KMS-11 (cell line): Measurements from ENCODE around the gene PTPN5.

ENCODE experiments used
- H2AFZ ChIP-seq: fragments of 200-600 bp; sonication (generic); 2 replicates; pipeline ENCODE4 v1.6.1; 2016; ENCODE audit warnings: antibody characterized with exemption, mixed run types, low read depth
- H3K27ac ChIP-seq: fragments of 200-600 bp; sonication (generic); 2 replicates; pipeline ENCODE4 v1.6.1; 2016; ENCODE audit warnings: mild to moderate bottlenecking, mixed run types
- H3K27me3 ChIP-seq: fragments of 200-600 bp; sonication (generic); 2 replicates; pipeline ENCODE4 v1.6.1; 2017; ENCODE audit warnings: mild to moderate bottlenecking, low read depth, mixed run types, moderate library complexity; ENCODE audit not compliant: insufficient read depth
- H3K36me3 ChIP-seq: fragments of 200-600 bp; sonication (generic); 2 replicates; pipeline ENCODE4 v1.6.1; 2017; ENCODE audit warnings: mild to moderate bottlenecking, mixed run types; ENCODE audit not compliant: insufficient read depth
- H3K4me1 ChIP-seq: fragments of 200-600 bp; sonication (generic); 2 replicates; pipeline ENCODE4 v1.6.1; 2016; ENCODE audit warnings: mild to moderate bottlenecking, low read depth, mixed run types; ENCODE audit not compliant: poor library complexity, severe bottlenecking
- H3K4me2 ChIP-seq: fragments of 200-600 bp; sonication (generic); 2 replicates; pipeline ENCODE4 v1.7.0; 2016; ENCODE audit warnings: mild to moderate bottlenecking, mixed run types
- H3K4me3 ChIP-seq: fragments of 200-600 bp; sonication (generic); IDR thresholded peaks from 2 replicates; pipeline ENCODE4 v1.6.1; 2017; ENCODE audit warnings: low read depth, low read length, mixed read lengths; ENCODE audit not compliant: insufficient read depth
- H3K79me2 ChIP-seq: fragments of 200-600 bp; sonication (generic); 2 replicates; pipeline ENCODE4 v1.6.1; 2016; ENCODE audit warnings: low read depth, mixed run types; ENCODE audit not compliant: insufficient read depth
- H3K9ac ChIP-seq: fragments of 200-600 bp; sonication (generic); 2 replicates; pipeline ENCODE4 v1.6.1; 2016; ENCODE audit warnings: mild to moderate bottlenecking, mixed run types
- H4K20me1 ChIP-seq: fragments of 200-600 bp; sonication (generic); 2 replicates; pipeline ENCODE4 v1.6.1; 2016; ENCODE audit warnings: mild to moderate bottlenecking, mixed run types; ENCODE audit not compliant: insufficient read depth
- CTCF ChIP-seq: fragments of 200-600 bp; sonication (generic); conservative IDR thresholded peaks from 2 replicates; pipeline ENCODE4 v1.6.1; 2017; ENCODE audit warnings: low read depth, mild to moderate bottlenecking, antibody characterized with exemption, low read length, moderate library complexity, mixed read lengths

The PTPN5 gene

GRCh38 chr11:18775492-18776292 is 15.9 kb downstream of the PTPN5 start:
- 0 out of 2 replicates have a peak overlapping the region, but pooled peaks have one; percentile 19 for H2AFZ ChIP-seq

GRCh38 chr11:18774801-18775200 is 16.8 kb downstream of the PTPN5 start:
- no peak for TF ChIP-seq CTCF
- no peak overlapping the region for H3K9ac ChIP-seq
- H4K20me1 ChIP-seq: no peaks in the 10 kb centered on the region
- H3K4me1 ChIP-seq: peaks cover 10% of the 10 kb centered on the region
- no peak overlapping the region for H3K4me3 ChIP-seq
- H3K4me2 ChIP-seq: no peak overlapping the region
- no peaks in the 10 kb centered on the region for H3K36me3 ChIP-seq
- no peaks in the 10 kb centered on the region for H3K27me3 ChIP-seq
- H3K27ac ChIP-seq: no peak overlapping the region
- no peak overlapping the region for H2AFZ ChIP-seq
- no peaks in the 10 kb centered on the region for H3K79me2 ChIP-seq

More at GRCh38 chr11:18775492-18776292, 15.9 kb downstream of the PTPN5 start:
- Histone ChIP-seq H3K4me3 (no peak overlapping the region), H3K27me3 (no peaks in the 10 kb centered on the region), H3K27ac (no peak overlapping the region), H3K4me1 (peaks cover 1% of the 10 kb centered on the region), H4K20me1 (no peaks in the 10 kb centered on the region), H3K9ac (no peak overlapping the region), H3K79me2 (no peaks in the 10 kb centered on the region), H3K36me3 (no peaks in the 10 kb centered on the region), H3K4me2 (no peak overlapping the region)
- peak; percentile 90 for TF ChIP-seq CTCF

GRCh38 chr11:18773681-18774080 is 17.9 kb downstream of the PTPN5 start:
- no peak overlapping the region for H3K9ac ChIP-seq
- no peaks in the 10 kb centered on the region for H3K27me3 ChIP-seq
- peaks cover 21% of the 10 kb centered on the region for H3K4me1 ChIP-seq
- no peaks in the 10 kb centered on the region for H4K20me1 ChIP-seq
- H3K4me3 ChIP-seq: no peak overlapping the region
- no peaks in the 10 kb centered on the region for H3K79me2 ChIP-seq
- no peaks in the 10 kb centered on the region for H3K36me3 ChIP-seq
- no peak overlapping the region for H3K27ac ChIP-seq
- no peak overlapping the region for H3K4me2 ChIP-seq
- no peak overlapping the region for H2AFZ ChIP-seq
- no peak for TF ChIP-seq CTCF

- no peak overlapping the region for H3K9ac ChIP-seq
Measured at GRCh38 chr11:18773104-18773503, 18.5 kb downstream of the PTPN5 start.

More at GRCh38 chr11:18773104-18773503, 18.5 kb downstream of the PTPN5 start:
- no peak overlapping the region for H3K4me2 ChIP-seq
- no peak overlapping the region for H2AFZ ChIP-seq
- H3K36me3 ChIP-seq: no peaks in the 10 kb centered on the region
- H3K27me3 ChIP-seq: no peaks in the 10 kb centered on the region
- H3K79me2 ChIP-seq: no peaks in the 10 kb centered on the region
- peaks cover 27% of the 10 kb centered on the region for H3K4me1 ChIP-seq
- no peak for TF ChIP-seq CTCF
- no peak overlapping the region for H3K27ac ChIP-seq
- H3K4me3 ChIP-seq: no peak overlapping the region
- H4K20me1 ChIP-seq: no peaks in the 10 kb centered on the region
